OCI-LY3 (cell line): ENCODE results near the gene HCN2.

ENCODE experiments used
- EZH2phosphoT487 ChIP-seq: fragments of 200-600 bp; shearing (Covaris generic); IDR thresholded peaks from 2 replicates; pipeline ENCODE4 v1.6.1; 2018; ENCODE audit warnings: antibody characterized with exemption, mixed run types, low read depth
- TF ChIP-seq, protein P1 (sequence below): fragments of 200-600, 300-600 bp; sonication (generic); IDR thresholded peaks from 2 replicates; pipeline ENCODE4 v1.5.1; 2014; ENCODE audit warnings: antibody characterized with exemption, low read length, low read depth

DNA sequence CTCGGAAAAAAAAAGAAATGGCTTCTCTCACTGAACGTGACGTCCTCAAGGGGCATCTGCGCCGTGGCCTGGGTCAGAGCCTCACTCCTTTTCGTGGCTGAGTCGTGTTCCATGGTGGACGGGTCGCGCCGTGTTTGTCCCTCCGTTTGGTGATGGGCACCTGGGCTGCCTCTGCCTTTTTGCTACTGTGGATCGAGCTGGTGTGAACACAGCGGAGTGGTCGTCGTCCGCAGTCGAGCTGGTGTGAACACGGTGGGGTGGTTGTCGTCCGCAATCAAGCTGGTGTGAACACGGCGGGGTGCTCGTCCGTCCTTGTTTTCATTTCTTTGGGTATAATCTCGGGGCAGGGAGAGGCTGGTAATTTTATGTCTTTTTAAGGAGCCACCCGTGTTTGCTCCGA lies 11.6 kb downstream of the HCN2 start:
- TF ChIP-seq, protein P1, sequence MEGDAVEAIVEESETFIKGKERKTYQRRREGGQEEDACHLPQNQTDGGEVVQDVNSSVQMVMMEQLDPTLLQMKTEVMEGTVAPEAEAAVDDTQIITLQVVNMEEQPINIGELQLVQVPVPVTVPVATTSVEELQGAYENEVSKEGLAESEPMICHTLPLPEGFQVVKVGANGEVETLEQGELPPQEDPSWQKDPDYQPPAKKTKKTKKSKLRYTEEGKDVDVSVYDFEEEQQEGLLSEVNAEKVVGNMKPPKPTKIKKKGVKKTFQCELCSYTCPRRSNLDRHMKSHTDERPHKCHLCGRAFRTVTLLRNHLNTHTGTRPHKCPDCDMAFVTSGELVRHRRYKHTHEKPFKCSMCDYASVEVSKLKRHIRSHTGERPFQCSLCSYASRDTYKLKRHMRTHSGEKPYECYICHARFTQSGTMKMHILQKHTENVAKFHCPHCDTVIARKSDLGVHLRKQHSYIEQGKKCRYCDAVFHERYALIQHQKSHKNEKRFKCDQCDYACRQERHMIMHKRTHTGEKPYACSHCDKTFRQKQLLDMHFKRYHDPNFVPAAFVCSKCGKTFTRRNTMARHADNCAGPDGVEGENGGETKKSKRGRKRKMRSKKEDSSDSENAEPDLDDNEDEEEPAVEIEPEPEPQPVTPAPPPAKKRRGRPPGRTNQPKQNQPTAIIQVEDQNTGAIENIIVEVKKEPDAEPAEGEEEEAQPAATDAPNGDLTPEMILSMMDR = no peak
- TF ChIP-seq EZH2phosphoT487 = no peak
